GM10248 (cell line): Measurements from ENCODE around the gene ETDC.
A peak's percentile ranks its signal among the peaks of the same experiment; 100 is the strongest.

ENCODE experiments used
- CTCF ChIA-PET: fragments of 300-600 bp; sonication (Branson Sonifier 250); formaldehyde crosslinking; extraction: SDS; loops from one replicate; lab custom pipeline; 2021; ENCODE audit warnings: antibody characterized with exemption; lab: Yijun Ruan, JAX
- POLR2A ChIA-PET: fragments of 350-650 bp; sonication (Branson Sonifier 250); formaldehyde crosslinking; extraction: SDS; loops from one replicate; lab custom pipeline; 2020; ENCODE audit warnings: antibody characterized with exemption; lab: Yijun Ruan, JAX
- DNase-seq: peaks from one replicate; pipeline ENCODE4 v3.0.0; 2012; ENCODE audit errors: extremely low spot score
- TF ChIP-seq, protein P1 (sequence below): IDR thresholded peaks from 2 replicates; pipeline ENCODE4 v1.5.1; 2012; ENCODE audit warnings: mild to moderate bottlenecking, low read depth; ENCODE audit errors: extremely low read depth, missing control alignments, control extremely low read depth

The ETDC gene

DNA sequence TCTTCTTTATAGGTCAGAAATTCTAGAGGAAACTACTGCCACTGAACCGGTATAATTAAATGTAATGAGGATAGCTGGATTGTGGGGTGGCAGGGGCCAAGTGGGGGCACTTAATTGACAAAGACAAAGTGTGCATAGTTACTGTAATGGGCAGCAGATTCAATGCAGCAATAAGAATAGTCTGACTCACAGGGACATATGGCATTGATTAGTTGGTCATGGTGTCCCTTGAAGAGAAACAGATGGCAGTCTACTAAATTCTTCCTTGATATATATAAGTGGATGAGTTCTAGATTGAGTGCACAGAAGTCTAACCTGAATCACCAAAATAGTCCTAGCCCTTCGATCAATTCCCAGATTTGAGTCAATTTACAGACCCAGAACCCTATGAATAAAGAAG, 31.6 kb downstream of the ETDC start:
- ChIA-PET CTCF (no interaction called here), POLR2A (no interaction called here)
- TF ChIP-seq, protein P1, sequence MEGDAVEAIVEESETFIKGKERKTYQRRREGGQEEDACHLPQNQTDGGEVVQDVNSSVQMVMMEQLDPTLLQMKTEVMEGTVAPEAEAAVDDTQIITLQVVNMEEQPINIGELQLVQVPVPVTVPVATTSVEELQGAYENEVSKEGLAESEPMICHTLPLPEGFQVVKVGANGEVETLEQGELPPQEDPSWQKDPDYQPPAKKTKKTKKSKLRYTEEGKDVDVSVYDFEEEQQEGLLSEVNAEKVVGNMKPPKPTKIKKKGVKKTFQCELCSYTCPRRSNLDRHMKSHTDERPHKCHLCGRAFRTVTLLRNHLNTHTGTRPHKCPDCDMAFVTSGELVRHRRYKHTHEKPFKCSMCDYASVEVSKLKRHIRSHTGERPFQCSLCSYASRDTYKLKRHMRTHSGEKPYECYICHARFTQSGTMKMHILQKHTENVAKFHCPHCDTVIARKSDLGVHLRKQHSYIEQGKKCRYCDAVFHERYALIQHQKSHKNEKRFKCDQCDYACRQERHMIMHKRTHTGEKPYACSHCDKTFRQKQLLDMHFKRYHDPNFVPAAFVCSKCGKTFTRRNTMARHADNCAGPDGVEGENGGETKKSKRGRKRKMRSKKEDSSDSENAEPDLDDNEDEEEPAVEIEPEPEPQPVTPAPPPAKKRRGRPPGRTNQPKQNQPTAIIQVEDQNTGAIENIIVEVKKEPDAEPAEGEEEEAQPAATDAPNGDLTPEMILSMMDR = no peak
- DNase-seq = no peak

GRCh38 chrX:135345107-135345589, 35.9 kb downstream of the ETDC start:
- DNase-seq = peak; percentile 9
- CTCF ChIA-PET = interaction anchor here (1.0 kb wide), 1 partner anchor 119 kb away, joined by 3 read pairs; no protein-coding TSS in a partner anchor
- POLR2A ChIA-PET = no interaction called here
- TF ChIP-seq, protein P1 = no peak

DNA sequence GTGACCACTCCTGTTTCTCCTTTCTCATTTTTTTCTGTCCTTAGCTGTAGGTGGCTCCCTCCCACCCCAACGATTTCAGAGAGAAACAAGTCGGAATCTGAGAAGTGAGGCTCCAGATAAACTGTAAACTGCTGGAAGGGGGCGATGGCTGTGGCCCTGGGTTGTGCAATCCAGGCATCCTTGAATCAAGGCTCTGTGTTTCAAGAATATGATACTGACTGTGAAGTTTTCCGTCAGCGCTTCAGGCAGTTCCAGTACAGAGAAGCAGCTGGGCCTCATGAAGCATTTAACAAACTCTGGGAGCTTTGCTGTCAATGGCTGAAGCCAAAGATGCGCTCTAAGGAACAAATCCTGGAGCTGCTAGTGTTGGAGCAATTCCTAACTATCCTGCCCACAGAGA, 37.7 kb downstream of the ETDC start:
- ChIA-PET POLR2A (no interaction called here), CTCF (interaction anchor here (1.1 kb wide), 1 partner anchor 8 kb away, joined by 3 read pairs; no protein-coding TSS in a partner anchor)
- TF ChIP-seq, protein P1 = no peak
- DNase-seq = no peak

- ChIA-PET POLR2A (no interaction called here), CTCF (interaction anchor here (1.1 kb wide), 1 partner anchor 8 kb away, joined by 3 read pairs; no protein-coding TSS in a partner anchor)
- no peak for DNase-seq
- TF ChIP-seq, protein P1 = no peak
Observed at GRCh38 chrX:135347381-135348016, 38.2 kb downstream of the ETDC start.

- TF ChIP-seq, protein P1 = no peak
- DNase-seq = no peak
- CTCF ChIA-PET = no interaction called here
- POLR2A ChIA-PET = no interaction called here
Observed at GRCh38 chrX:135354288-135354687, 45.0 kb downstream of the ETDC start.
